GM21825 (cell line): ENCODE data around the gene KCNC3.

ENCODE experiments used
- ATAC-seq: cut with Tn5 transposase; IDR thresholded peaks from one replicate; pipeline ENCODE4 v1.9.1; 2021; ENCODE audit warnings: mild to moderate bottlenecking, moderate library complexity; ENCODE audit not compliant: unreplicated experiment

KCNC3 gene

DNA sequence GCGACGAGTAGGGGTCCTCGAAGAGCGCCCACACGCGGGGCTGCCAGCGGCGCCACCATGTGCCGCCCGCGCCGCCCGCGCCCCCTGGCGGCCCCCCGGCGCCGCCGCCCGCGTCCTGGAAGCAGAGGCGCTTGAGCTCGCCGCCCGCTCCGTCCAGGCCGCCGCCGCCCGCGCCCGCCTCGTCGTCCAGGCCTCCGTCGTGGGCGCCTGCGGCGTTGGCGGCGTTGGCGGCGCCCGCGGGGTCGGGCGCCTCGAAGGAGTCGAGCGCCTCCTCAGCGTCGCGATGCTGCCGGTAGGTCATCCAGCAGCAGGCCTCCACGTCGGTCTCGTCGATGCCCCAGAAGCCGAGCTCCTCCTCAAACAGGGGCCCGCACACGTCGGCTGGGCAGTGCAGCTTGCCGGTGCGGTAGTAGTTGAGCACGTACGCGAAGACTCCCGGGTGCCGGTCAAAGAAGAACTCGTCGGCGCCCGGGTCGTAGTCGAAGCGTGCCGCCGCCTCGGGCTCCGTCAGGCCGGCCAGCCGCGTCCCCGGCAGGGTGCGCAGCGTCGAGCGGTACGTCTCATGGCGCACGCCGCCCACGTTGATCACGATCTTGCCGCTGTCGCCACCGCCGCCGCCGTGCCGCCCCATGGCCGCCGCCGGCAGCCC lies 829 bp downstream of the KCNC3 start:
- peak; percentile 0 for ATAC-seq

- ATAC-seq, result no peak
These were observed 1.5 kb downstream of the KCNC3 start for GRCh38 chr19:50327461-50328223.

GRCh38 chr19:50327013-50327412 lies 2.2 kb downstream of the KCNC3 start:
- ATAC-seq, result no peak

GRCh38 chr19:50326101-50326664 lies 3.0 kb downstream of the KCNC3 start:
- no peak for ATAC-seq

DNA sequence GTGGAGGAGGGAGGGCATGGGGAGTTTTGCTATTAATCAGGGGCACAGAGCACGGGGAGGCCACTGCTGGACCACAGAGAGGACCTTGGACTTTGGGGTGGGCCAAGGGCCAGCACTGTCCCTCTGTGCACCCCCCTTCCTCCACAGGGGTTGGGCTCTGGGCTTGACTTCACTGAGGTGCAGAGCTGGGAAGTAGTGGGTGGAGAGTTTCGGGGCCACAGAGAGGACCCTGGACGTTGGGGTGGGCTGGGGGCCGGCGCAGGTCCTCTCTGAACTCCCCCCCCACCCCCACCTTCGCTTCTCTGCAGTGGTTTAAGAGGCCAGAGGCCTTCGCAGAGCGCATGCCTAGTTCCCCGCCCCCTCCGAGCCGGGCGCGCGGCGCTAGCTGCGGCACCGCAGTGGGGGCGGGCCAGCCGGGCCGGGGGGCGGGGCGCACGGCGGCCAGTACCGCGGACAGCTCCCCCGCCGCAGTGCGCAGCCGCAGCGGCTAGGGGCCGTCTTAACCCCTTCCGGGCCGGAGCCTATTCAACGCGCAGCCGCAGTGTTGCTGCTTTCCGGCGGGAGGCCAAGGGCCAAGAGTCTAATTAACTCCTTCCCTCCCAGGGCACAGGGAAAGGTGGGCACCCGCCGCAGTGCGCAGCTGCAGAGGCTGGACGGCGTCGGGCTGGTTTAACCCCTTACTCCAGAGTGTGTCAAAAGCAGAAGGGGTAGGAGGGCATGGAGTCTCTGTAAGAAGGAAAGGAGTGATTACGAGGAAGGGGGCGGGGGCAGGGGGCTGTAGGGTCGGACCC lies 3.7 kb downstream of the KCNC3 start:
- ATAC-seq, result no peak

DNA sequence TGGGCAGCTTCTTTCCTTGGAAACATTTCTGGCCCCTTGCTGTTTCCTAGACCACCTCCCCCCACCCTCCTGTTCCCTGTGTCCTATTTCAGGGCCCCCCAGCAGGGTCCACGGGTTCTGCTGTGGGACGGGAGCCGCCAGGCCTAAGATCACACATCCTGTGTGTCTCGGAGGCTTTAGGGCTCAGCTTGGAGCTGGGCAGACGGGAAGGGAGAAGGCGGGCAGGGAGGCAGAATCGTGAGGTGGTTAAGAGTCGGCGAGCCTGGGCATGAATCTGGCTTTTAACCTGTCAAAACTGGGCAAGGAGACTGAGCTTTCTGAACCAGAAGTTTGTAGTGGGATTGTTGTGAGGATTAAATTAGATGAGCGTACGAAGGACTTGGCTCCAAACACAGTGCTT lies 4.8 kb downstream of the KCNC3 start:
- ATAC-seq, result no peak

- ATAC-seq, result no peak
These were observed 5.4 kb downstream of the KCNC3 start for GRCh38 chr19:50323782-50324133.

- no peak for ATAC-seq
These were observed 6.0 kb downstream of the KCNC3 start for GRCh38 chr19:50322931-50323781.

- ATAC-seq, result no peak
These were observed 6.9 kb downstream of the KCNC3 start for GRCh38 chr19:50322234-50322633.

- ATAC-seq, result no peak
These were observed 7.3 kb downstream of the KCNC3 start for GRCh38 chr19:50321831-50322230.

DNA sequence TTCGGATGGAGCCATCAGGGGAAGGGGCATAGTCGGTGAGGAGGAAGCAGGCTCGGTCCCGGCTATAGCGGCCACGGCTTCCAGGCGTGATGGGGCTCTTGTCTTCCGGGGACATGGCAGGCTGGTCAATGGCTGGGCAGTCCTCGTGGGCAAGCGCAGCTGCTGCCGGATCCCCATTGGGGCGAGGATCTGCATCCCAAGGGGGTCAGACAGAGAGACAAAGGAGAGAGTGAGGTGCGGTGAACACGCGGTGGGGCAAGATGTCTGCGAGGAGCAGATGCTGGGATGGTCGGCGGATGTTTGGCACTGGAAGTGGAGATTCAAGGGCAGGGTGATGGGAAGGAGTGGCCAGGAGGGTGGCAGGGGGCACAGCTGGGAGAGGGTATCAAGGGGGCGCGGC lies 8.6 kb downstream of the KCNC3 start:
- ATAC-seq, result no peak

DNA sequence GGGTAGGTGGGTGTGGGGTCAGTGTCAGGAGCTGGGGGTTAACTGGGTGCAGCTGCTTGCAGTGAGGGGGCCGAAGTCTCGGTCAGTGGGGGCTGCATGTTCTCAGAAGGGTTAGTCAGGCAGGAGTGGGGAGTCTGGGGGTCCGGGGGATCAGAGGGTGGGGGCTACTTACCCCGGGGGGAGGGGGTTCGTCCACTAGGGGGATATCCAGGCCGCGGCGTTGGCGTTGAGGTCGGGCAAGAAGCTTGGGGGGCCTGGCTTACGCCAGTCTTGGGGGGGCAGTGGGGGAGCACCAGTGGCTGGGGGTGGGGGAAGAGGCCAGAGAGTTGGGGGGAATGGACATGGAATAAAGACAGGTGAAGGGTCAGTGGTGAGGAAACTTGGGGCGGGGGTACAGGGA lies 9.1 kb downstream of the KCNC3 start:
- ATAC-seq, result no peak

DNA sequence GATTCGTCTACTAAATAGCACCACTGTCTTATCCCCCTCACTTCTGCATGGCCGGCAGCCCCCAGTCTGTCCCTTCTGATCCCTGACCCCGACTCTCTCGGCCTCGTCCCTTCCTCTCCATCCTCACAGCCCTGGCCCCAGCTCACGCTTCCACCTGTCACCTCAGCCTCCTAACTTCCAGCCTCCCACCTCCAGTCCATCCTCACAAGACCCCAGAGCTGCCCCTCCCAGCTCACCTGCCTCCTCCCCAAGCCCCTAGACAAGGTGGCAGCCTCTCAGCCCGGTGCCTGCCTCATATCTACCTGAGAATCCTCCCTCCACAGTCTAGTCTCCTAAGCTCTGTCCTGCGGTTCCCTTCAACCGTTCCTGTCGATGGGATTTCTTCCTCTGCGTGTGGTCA lies 10.0 kb downstream of the KCNC3 start:
- ATAC-seq, result no peak

- no peak for ATAC-seq
These were observed 10.7 kb downstream of the KCNC3 start for GRCh38 chr19:50318438-50318837.

- no peak for ATAC-seq
These were observed 12.1 kb downstream of the KCNC3 start for GRCh38 chr19:50317115-50317514.

- no peak for ATAC-seq
These were observed 13.3 kb downstream of the KCNC3 start for GRCh38 chr19:50315773-50316448.

DNA sequence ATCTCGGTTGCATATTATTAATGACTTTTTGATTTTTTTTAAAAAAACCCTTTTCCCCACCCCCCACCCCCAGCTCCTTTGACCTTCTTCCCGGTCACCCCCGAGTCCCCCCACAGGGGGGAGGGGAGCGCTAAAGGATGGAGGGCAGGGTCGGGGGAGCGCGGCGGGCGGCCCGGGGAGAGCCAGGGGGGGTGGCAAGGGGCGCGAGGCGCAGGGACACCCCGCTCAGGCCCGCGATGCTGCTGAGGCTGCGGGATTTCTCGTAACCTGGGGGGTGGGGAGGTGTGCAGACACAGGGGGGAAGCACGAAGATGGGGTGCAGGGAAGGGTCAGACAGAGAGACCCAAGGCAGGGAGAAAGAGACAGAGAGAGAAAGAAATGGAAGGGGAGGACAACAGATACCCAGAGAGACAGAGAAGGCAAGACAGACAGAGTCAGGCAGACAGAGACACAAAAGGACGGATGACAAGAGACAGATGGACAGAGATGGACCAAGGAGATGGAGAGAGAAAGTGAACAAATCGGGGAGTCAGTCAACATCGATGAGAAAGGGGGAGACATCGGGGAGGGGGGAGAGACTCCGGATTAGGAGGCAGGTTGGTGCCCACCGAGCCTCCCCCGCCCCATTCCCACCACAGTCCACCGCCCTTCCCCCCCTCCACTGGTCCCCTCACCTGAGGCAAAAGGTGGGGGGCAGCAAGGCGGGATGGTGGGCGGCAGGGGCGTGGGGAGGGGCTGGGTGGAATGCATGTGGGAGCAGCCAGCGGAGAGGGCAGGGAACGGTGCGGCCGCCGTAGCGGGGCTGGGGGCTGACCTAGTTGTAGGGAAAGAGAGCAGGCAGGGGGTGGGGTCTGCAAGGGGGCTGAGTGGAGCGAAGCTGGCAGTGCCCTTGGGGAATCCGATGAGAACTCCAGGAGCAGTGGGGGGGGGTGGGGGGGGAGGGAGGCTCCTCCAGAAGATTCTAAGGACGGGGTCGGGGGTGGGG lies 14.2 kb downstream of the KCNC3 start:
- no peak for ATAC-seq

- ATAC-seq, result no peak
These were observed 15.2 kb downstream of the KCNC3 start for GRCh38 chr19:50313812-50314536.
